DMS53 (cell line): ENCODE data around the gene MAPKAPK2.
"Not testable (repeated sequence)": the region's sequence is repeated elsewhere in the genome, so short reads cannot be mapped to it uniquely, and the experiment has no call there.

ENCODE experiments used
- DNase-seq: peaks from one replicate; lab custom pipeline; 2025; lab: John Stamatoyannopoulos, UW

The MAPKAPK2 gene

GRCh38 chr1:206744683-206745082 lies 60.0 kb downstream of the MAPKAPK2 start:
- no peak for DNase-seq

GRCh38 chr1:206745301-206745700 lies 60.6 kb downstream of the MAPKAPK2 start:
- no peak for DNase-seq

GRCh38 chr1:206748348-206749030 lies 63.8 kb downstream of the MAPKAPK2 start:
- DNase-seq, result no peak

DNA sequence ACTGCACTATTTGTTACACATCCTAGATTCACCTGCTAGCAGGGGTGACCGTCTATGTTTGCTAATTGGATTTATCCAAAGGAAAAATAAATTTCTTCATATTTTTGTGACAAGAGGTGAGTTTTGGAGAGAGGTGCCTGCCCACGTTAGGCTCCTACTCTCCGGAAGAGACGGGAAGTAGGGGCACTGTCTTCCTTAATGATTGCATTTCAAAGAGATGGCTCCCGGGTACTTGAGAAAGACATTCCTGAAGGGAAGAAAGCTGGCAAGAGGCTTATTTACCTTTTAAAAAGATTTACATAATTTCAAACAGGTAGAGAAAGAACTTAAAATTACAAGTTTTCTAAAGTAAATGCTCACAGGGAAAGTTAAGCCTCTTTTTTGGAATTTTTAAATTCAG lies 67.2 kb downstream of the MAPKAPK2 start:
- DNase-seq, result no peak

- DNase-seq, result no peak
Observed at GRCh38 chr1:206752481-206752880, 67.8 kb downstream of the MAPKAPK2 start.

GRCh38 chr1:206753141-206753540 lies 68.4 kb downstream of the MAPKAPK2 start:
- DNase-seq, result no peak

DNA sequence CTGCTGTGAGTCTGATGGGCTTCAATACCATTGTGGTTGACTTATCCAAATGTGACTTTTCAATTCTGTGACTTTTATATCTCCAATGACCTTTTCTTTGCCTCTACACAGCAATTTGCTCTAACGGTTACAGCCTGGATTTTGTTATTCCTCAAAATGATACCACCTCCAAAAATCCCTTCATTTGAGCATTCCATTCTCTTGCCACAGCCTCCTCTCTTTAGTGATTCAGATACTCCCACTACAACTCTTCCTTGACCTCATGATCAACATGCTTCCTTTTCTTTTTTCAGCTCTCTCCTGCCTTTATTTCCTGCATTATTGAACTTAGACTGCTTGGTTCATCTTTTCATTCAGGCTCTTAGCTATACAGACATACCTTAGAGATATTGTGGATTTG lies 69.3 kb downstream of the MAPKAPK2 start:
- DNase-seq, result no peak

- DNase-seq, result no peak
Observed at GRCh38 chr1:206757524-206758266, 73.0 kb downstream of the MAPKAPK2 start.

GRCh38 chr1:206760590-206760989 lies 75.9 kb downstream of the MAPKAPK2 start:
- no peak for DNase-seq

DNA sequence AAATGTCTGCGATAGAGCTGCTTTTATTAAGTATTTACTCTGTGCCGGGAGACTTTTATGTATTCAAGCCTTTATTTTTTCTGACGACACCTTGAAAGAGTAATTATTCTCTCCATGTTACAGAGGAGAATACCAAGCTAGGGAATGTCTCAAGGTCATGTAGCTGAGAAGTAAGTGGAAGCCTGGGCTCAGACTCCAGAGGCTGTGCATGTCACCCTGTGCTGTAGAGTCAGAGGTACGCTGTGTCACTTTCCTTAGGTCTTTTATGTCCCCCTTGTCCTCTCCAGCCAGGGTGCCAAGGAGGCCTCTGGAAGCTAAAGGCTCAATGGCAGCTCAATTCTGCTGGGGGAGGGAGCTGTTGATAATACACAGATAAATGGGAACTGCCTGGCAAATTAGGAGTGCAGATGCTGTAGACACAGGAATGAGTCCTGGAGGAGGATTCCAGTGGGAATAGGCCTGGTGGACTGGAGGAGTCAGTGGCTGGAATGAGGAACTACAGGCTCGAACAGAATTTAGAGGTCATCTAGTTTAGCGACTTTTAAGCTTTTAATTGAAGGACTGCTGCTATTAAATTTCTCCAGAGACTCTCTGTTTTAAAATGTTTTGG lies 76.6 kb downstream of the MAPKAPK2 start:
- DNase-seq, result no peak

DNA sequence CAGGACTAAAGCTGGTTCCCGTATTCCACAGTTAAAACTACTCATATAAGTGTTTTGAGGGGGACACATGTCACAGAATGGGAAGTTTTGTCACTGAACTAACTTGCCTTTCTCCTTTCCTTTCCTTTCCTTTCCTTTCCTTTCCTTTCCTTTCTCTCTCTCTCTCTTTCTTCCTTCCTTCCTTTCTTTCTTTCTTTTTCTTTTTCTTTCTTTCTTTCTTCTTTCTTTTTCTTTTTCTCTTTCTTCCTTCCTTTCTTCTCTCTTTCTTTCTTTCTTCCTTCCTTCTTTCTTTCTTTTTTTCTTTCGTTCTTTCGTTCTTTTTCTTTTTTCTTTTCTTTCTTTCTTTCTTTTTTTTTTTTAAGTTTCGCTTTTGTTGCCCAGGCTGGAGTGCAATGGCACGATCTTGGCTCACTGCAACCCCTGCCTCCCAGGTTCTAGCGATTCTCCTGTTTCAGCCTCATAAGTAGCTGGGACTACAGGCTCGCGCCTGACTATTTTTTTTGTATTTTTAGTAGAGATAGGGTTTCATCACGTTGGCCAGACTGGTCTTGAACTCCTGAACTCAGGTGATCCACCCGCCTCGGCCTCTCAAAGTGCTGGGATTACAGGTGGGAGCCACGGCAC lies 78.1 kb downstream of the MAPKAPK2 start:
- DNase-seq, result not testable (repeated sequence)

DNA sequence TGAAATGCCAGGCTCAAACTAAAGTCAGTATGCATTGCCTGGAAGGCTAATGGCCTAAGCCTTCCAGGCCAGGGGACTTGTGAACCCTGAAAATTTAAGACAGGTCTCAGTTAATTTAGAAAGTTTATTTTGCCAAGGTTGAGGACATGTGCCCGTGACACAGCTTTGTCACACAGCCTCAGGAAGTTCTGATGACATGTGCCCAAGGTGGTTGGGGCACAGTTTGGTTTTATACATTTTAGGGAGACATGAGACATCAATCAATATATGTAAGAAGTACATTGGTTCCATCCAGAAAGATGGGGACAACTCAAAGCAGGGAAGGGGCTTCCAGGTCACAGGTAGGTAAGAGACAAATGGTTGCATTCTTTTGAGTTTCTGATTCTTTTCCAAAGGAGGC lies 81.1 kb downstream of the MAPKAPK2 start:
- DNase-seq, result not testable (repeated sequence)

DNA sequence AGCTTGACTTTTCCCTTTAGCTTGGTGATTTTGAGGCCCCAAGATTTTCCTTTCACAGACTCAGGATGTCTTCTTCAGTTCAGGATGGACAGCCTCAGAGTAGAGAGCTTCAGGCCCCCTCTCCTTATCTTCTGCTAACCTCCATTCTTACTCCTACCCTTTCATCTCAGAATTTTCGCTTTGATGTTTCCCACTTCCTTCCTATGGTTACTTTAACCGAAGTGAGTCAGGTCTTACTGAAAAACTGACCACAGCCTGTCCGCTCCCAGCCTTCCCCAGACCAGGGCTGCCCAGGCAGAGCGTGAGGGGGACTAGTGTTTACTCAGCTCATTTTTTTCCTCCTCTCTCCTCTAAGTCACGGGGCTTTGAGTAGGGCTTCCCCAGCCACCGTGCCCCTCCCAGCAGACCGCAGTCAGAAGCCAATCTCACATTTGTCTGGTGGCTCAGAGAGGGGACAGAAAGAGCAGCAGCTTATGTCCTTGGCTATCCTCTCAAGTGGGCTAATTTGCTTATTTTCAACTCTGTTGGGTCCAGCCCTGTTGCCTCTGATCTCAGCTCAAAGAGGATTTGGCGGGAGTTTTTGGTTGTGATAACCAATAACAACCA lies 81.6 kb downstream of the MAPKAPK2 start:
- peak; percentile 79 for DNase-seq

GRCh38 chr1:206768472-206769303 lies 84.0 kb downstream of the MAPKAPK2 start:
- no peak for DNase-seq

DNA sequence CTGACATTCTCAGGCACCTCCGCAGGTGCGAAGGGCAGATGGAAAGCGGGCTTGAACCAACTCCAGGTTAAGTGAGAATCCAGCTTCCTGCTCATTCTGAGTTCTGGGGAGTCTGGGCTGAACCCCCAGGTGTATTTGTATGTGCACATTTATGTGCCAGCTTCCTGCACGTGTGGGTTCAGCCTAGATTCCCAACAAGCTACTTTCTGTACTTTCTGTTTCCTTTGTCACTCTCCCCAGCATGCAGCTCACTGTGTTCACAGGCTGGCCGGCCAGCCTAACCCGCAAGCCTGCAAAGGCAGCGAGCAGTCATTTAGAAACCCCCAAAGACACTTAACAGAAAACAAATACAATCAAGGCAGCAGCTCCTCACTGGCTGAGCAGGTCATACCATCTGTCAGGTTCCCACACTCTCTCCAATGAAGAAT lies 84.6 kb downstream of the MAPKAPK2 start:
- DNase-seq, result peak; percentile 25

DNA sequence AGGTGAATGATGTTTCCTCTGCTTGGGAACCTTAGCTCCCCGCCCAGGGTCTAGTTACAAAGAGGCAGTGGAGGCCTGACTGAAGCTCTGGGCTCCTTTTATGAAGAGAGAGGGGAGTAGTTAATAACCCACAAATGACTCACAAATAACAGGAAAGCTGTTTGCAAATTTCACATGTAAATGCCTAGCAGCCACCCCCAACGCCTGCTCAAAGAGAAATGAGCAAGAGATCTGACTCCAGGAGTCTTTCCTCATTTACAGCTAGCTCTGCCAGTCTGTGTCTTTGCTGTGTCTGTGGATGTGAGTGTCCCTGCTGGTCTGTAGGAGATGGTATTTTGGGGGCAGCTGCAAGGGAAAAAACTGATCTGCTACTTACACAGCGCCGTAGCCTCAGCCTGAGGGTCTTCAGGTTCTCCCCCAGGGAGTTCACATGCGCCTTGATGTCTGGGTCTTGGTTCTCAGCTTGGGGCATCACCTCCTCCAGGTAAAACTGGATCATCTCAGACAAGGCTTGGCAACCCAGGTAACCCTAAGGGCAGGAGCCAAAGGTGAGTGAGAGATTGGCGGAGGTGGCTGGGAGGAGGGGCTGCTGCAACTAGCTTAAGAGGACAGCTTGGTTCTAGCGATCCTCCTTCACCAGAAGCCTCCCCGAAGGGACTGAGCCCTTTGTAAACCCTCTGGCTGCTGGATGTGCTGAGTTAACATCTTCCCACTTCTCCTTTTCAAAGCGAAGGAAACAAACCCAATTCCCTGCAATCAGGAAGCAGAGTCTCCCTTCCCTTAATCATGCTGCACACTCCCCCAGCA lies 86.0 kb downstream of the MAPKAPK2 start, which contains the start of gene IL19:
TSS of gene IL19 (plus strand) at position 243 of the 807 bp plus-strand sequence. CDS start 65,890 bp downstream, outside the sequence.
- DNase-seq, result no peak

GRCh38 chr1:206771338-206771692 lies 86.6 kb downstream of the MAPKAPK2 start:
- no peak for DNase-seq

GRCh38 chr1:206772243-206772937 lies 87.7 kb downstream of the MAPKAPK2 start, which contains the start of gene IL10:
Gene IL10 (minus strand): TSS chr1:206772494. CDS start chr1:206772435, 59 bp downstream.
- DNase-seq, result no peak

- no peak for DNase-seq
Observed at GRCh38 chr1:206774093-206774492, 89.4 kb downstream of the MAPKAPK2 start.

GRCh38 chr1:206776229-206776628 lies 91.5 kb downstream of the MAPKAPK2 start:
- no peak for DNase-seq
